Activated naive CD4-positive, alpha-beta T cell treated with anti-CD3 and anti-CD28 coated beads, Interleukin-2, amount 10 ng/mL, durations not matched to agents 5 hours and 36 hours (primary cell): ENCODE data around the gene BRD8. TPM values are rescaled to one million over a fixed set of nuclear protein-coding genes. Genes with fewer than 3 reads are reported as not detected.

Experiments used
- total RNA-seq, 2 experiments: library from RNA; stranded (reverse); gene quantifications; one replicate each; pipeline ENCODE4 v1.2.3, GENCODE V29; 2021

Gene BRD8
- total RNA-seq = 10 to 100 TPM; 62.6 to 65.0 TPM

GRCh38 chr5:138178516-138179276, at the start of gene BRD8, which contains the start of gene KIF20A:
Gene BRD8 (minus strand): TSS chr5:138178630. CDS start chr5:138178614, 16 bp downstream.
Gene KIF20A (plus strand): TSS chr5:138179112. CDS start chr5:138179681, 569 bp downstream.

DNA sequence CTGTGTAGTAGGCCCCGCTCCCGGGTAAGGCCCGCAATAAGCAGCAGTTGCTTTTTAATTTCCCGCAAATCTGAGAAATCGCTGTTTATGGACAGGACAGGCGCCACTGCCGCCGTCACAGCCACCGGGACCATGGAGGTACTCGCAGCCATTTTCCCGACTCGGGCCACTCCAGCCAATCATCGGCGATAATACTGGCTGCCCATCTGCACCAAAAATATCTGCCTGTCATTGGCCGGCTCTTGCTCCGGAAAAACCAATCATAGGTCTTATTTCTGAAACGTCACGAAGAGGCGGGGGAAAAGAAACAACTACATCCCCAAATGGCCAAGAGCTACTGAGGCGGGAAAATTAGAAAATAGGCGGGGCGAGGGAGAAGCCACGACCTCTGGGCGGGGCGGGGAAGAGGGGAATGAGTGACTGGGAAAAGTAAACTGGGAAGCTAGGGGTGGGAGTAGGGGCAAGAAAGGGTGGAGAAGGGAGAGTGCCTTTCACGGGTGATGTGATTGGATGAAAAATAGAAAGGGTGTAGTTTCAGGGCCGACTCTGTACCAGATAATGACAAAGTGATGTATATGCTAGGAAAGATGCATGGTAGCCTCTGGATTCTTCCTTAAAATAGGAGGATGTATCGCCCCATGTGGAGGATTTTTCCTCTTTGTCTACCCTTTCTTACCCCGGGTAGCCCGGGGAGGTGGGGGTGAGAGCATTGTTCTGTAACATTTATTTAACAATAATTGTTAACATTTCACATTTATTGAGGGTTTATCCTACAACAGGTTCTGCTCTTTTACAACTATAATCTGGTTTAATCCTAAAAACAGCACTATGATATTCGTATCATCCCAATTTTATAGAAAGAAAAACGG, 35.0 kb upstream of the BRD8 start, which contains the start of gene CDC23:
Gene CDC23 (minus strand): TSS at position 163 of the 869 bp plus-strand sequence. CDS start 11 bp downstream, at position 152.

DNA sequence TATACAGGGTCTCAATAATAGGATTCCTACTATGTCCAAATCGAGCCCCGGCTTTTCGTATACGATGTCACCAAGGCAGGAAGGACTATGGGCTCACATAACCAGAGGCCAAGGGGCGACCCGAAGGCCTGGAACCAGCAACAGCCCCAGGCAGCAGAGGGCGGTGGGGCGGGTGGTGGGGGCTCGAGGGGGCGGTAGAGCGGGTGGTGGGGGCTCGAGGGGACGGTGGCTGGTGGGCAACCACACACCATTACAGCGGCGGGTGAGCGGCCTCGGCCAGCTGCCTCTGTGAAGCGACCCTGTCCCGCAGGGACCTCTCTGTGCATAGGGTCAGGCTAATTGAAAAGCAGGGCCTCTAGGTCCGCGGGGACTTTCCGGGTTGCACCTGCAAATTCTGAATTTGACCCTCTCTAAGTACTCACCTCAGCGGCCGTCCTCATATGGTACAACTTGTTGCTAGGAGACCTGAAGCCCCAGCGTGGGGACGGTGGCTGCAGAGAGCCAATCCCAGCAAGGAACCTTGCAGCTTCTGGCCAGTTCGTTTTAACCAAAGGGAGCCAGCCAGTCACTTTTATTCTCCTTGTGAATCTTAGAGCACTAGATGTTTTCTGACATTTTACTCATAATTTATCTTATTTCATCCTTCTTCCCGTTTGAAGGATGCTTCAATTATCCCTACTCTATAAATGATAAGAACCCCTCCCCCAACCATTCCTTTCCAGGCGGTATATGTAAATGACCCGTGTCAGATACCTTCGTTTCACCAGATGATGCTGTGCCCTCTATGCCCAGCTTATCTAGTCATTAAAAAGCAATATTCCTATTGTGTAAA, 39.3 kb downstream of the BRD8 start, which contains the start of gene NME5:
Gene NME5 (minus strand): TSS at position 480 of the 832 bp plus-strand sequence. CDS start 648 bp downstream, outside the sequence.

Other genes starting within 250 kb of the BRD8 start
- gene FAM13B, start 145.6 kb downstream of the BRD8 start, total RNA-seq = 10 to 100 TPM; 29.6 to 33.9 TPM
- not detected for gene WNT8A, start 94.6 kb downstream of the BRD8 start, total RNA-seq
- not detected for gene NME5, start 39.2 kb downstream of the BRD8 start, total RNA-seq
- 10 to 100 TPM; 43.4 to 44.9 TPM for gene KIF20A, start 482 bp upstream of the BRD8 start, total RNA-seq
- gene CDC23, start 34.7 kb upstream of the BRD8 start, total RNA-seq = 10 to 100 TPM; 23.8 to 25.4 TPM
- gene GFRA3, start 96.0 kb upstream of the BRD8 start, total RNA-seq = under 1 TPM in 1 of 2 experiments, not detected in 1; 0.17 TPM
- gene CDC25C, start 153.2 kb upstream of the BRD8 start, total RNA-seq = 10 to 100 TPM; 10.8 to 11.1 TPM
- 10 to 100 TPM; 21.2 to 22.8 TPM for gene FAM53C, start 159.6 kb upstream of the BRD8 start, total RNA-seq
- gene KDM3B, start 174.1 kb upstream of the BRD8 start, total RNA-seq = 10 to 100 TPM; 64.1 to 66.5 TPM